ENCODE measurements around the gene CACNG1. TPM values are rescaled to one million over a fixed set of nuclear protein-coding genes. Genes with fewer than 3 reads are reported as not detected.

CACNG1 gene
- total RNA-seq, 2 experiments from 2014 or later: not detected

DNA sequence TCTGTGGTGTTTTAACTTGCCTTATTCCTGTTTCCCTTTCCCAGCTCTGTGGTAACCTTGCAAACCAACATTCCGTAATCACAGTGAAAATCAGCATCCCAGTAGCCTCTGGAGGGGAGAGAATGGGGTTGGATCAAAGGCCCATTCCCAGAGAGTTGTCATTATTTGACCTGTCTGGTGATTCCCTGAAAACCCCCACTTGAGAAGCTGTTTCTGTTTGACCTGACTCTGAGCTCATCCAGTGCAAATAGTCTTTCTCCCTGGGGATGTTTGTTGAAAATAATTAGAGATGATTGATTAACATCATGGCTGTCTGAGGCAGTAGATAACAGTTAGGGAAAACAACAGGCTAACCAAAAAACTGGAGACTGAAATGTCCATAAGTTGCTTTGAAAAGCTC, 3.0 kb downstream of the CACNG1 start:
- no peak overlapping the region for H3K27ac Mint-ChIP-seq
- no peaks in the 10 kb centered on the region for H3K27me3 Mint-ChIP-seq
- DNase-seq: no peak
- H3K4me1 Mint-ChIP-seq (ENCODE audit: low read depth): no peaks in the 10 kb centered on the region
- ChIA-PET CTCF (no interaction called here), POLR2A (no interaction called here)
- peaks cover 2% of the 10 kb centered on the region for H3K36me3 Mint-ChIP-seq
- H3K4me3 Mint-ChIP-seq: no peak overlapping the region
- intact Hi-C loops (cut with micrococcal nuclease): no loop called here
- H3K9me3 Mint-ChIP-seq: peaks cover 29% of the 10 kb centered on the region

DNA sequence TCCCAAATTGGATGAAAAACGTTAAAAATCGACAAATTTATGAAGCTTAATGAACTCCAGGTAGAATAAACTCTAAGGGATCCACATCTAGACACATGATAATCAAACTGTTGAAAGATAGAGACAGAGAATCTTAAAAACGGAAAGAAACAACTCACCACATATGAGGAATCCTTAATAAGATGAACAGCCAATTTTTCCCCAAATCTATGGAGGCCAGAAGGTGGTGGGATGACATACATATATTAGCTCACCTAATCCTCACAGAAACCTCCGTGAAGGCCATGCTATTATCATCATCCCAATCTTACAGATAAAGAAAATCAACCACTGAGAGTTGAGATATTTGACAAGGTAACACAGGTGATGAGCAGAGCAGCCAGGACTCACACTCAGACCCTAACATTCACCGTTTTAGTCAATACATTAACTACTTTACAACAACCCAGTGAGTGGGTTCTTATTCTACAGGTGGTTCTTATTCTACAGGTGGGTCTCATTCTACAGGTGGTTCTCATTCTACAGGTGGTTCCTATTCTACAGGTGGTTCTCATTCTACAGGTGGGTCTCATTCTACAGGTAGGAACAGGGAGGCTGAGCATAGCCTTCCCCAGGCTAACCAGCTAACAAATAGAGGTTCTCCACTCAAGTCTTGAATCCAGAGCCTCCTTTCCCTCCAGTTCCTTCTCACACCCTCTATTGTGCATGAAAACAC, 4.8 kb downstream of the CACNG1 start:
- H3K4me3 Mint-ChIP-seq: no peak overlapping the region
- no peaks in the 10 kb centered on the region for H3K4me1 Mint-ChIP-seq (ENCODE audit: low read depth)
- H3K36me3 Mint-ChIP-seq: peaks cover 2% of the 10 kb centered on the region
- peaks cover 29% of the 10 kb centered on the region for H3K9me3 Mint-ChIP-seq
- ChIA-PET POLR2A (no interaction called here), CTCF (no interaction called here)
- intact Hi-C loops (cut with micrococcal nuclease): no loop called here
- H3K27me3 Mint-ChIP-seq: no peaks in the 10 kb centered on the region
- no peak overlapping the region for H3K27ac Mint-ChIP-seq
- DNase-seq: no peak

DNA sequence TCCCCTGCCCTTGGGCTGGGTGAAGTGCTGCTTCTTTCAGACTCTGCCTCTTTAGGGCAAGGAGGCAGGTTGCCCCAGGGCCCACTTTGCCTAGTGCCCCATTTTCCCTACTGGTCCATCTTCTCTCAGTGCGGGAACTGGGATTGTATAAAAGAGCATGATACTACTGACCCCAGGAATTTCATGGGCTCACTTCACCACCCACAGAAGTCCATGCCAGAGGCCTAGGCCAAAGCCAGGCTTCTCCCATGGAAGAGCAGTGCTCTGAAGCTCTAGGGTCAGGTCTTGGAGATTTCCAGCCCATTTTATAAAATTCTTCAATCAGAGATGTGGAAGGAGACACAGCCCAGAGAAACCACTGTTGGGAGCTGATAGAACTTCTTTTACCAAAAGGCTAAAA, 5.7 kb downstream of the CACNG1 start:
- Mint-ChIP-seq H3K36me3 (peaks cover 2% of the 10 kb centered on the region), H3K27ac (no peak overlapping the region), H3K4me3 (no peak overlapping the region), H3K4me1 (ENCODE audit: low read depth) (no peaks in the 10 kb centered on the region), H3K9me3 (peaks cover 29% of the 10 kb centered on the region), H3K27me3 (no peaks in the 10 kb centered on the region)
- ChIA-PET CTCF (no interaction called here), POLR2A (no interaction called here)
- DNase-seq: no peak
- intact Hi-C loops (cut with micrococcal nuclease): no loop called here

DNA sequence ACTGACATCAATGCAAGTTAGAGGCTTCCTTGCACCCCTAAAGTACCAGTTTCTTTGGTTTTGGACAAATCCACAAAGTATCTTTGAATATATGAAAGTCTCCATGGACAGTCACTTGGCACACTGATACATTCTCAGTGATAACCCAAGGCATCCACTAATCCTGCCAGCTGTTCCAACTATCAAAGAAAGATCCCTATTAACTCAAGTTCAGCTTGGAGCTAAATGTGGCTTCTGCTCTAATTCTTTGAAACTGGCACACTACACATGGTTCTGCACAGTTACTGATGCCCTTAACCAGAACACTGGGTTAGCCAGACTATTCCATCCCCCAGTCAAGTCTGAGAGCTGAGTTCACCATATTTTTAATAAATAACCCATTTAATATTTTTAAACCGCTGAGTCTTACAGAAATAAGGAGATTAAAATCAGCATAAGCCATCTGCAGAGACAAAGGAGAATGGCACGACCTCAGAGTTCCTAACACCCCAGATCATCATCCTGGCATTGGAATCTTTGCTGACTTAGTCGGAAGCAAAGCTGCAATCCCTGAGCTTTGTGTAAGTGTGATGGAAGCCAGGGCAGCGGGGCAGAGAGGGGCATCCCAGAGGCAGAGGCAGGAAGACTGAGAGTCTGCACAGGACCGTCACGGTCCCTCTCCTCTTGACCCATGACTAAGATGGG, 6.3 kb downstream of the CACNG1 start:
- ChIA-PET POLR2A (no interaction called here), CTCF (no interaction called here)
- no peak overlapping the region for H3K27ac Mint-ChIP-seq

DNA sequence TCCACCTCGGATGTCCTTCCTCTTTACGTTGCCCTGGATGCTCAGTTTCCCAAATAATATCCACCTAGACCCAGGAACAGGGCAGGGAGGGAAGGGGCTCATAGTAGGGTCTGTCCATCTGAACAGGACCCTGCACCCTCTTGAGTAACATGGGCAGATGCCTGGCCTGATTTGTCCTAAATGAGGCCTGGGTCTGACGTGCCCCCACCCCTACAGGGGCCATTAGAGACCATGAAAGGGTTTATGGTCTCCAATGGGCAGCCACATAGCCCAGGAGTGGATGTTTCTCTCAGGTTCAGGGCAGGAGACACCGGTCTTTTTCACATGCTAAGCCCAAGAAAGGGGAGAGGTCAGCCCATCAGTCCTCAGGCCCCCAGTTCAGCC, 6.8 kb downstream of the CACNG1 start:
- no peak overlapping the region for H3K4me3 Mint-ChIP-seq
- H3K36me3 Mint-ChIP-seq: peaks cover 2% of the 10 kb centered on the region
- H3K27ac Mint-ChIP-seq: no peak overlapping the region
- DNase-seq: no peak
- no peaks in the 10 kb centered on the region for H3K4me1 Mint-ChIP-seq (ENCODE audit: low read depth)
- H3K27me3 Mint-ChIP-seq: no peaks in the 10 kb centered on the region
- ChIA-PET POLR2A (no interaction called here), CTCF (no interaction called here)
- intact Hi-C loops (cut with micrococcal nuclease): no loop called here
- H3K9me3 Mint-ChIP-seq: peaks cover 29% of the 10 kb centered on the region

More for the DNA sequence above, 6.3 kb downstream of the CACNG1 start:
- Mint-ChIP-seq H3K4me1 (ENCODE audit: low read depth) (no peaks in the 10 kb centered on the region), H3K9me3 (peaks cover 29% of the 10 kb centered on the region), H3K36me3 (peaks cover 2% of the 10 kb centered on the region), H3K27me3 (no peaks in the 10 kb centered on the region), H3K4me3 (no peak overlapping the region)
- no peak for DNase-seq
- intact Hi-C loops (cut with micrococcal nuclease): no loop called here

DNA sequence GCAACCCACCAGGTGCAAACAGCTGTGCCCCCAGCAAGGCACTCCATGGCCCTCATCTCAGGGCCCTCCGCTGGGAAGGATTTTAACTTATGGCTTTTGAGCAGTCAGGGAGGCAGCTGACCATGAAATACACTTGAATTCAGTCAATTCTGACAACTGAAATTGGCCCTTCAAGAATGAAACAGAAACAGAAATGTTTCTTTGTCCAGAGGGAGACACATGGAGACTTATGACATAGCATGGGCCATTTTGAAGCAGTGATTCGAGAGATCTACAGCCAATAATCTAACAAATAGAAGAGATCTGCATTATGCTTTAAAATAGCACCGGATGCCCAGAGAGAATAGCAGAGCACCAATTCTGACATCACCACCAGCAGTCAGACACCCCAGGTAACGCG, 7.5 kb downstream of the CACNG1 start:
- intact Hi-C loops (cut with micrococcal nuclease): no loop called here
- no peak overlapping the region for H3K27ac Mint-ChIP-seq
- peaks cover 29% of the 10 kb centered on the region for H3K9me3 Mint-ChIP-seq
- H3K4me3 Mint-ChIP-seq: no peak overlapping the region
- ChIA-PET CTCF (no interaction called here), POLR2A (no interaction called here)
- H3K27me3 Mint-ChIP-seq: no peaks in the 10 kb centered on the region
- no peak for DNase-seq
- no peaks in the 10 kb centered on the region for H3K4me1 Mint-ChIP-seq (ENCODE audit: low read depth)
- H3K36me3 Mint-ChIP-seq: peaks cover 2% of the 10 kb centered on the region

DNA sequence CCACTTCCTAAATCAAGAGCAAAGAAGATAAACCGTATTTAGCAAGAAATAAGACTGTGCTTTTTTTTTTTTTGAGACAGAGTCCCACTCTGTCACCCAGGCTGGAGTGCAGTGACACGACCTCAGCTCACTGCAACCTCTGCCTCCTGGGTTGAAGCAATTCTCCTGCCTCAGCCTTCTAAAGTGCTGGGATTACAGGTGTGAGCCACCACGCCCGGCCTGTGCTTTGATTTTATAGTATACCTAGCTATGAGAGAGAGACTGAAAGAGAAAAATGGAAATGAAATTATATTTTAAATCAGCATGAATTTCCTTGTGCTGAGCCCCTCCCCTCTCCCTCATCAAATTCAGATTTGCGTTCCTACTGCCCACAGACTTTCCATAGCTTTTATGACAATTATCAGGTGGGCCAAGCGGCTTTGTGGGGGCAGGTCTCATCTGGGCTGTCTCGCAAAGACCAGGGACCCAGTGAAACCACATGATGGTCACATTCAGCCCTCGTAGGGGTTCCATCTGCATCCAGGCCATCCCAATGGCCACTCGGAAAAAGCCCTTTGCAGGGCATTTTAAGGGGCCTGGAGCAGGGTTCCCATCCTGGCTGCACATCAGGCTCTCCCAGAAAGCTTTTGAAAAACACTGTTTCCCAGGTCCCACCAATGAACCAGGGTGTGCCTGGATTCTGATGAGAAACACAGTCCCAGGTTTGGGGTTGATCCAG, 8.5 kb downstream of the CACNG1 start:
- Mint-ChIP-seq H3K9me3 (peaks cover 20% of the 10 kb centered on the region), H3K27me3 (no peaks in the 10 kb centered on the region), H3K4me3 (no peak overlapping the region), H3K36me3 (no peaks in the 10 kb centered on the region), H3K27ac (no peak overlapping the region), H3K4me1 (ENCODE audit: low read depth) (no peaks in the 10 kb centered on the region)
- POLR2A ChIA-PET: no interaction called here
- peak; percentile 0 for DNase-seq
- CTCF ChIA-PET: no interaction called here
- intact Hi-C loops (cut with micrococcal nuclease): no loop called here

DNA sequence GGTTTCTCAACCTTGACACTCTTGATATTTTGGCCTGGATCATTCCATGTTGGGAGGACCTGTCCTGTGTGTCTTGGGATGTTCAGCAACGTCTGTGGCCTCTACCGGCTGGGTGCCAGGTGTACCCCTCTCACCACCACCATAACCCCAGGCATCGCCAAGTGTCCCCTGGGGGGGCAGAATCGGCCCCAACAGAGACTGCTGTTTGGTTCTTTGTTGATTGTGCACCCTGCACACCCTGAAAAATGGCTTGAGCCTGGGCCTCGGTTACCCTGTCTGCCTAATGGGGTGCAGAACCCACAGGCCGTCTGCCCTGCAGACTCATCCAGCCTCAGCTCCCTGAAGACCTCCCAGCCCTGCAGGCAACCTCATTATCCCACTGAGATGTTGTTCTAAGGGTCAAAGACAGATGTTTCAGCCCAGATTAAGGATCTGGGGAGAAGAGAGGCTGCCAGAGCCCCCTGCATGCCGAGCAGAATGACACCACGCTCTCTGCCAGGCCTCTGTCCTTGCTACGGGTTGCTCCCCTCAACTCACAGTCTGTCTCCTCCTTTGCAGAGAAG, 9.2 kb downstream of the CACNG1 start:
- no peaks in the 10 kb centered on the region for H3K4me1 Mint-ChIP-seq (ENCODE audit: low read depth)

DNA sequence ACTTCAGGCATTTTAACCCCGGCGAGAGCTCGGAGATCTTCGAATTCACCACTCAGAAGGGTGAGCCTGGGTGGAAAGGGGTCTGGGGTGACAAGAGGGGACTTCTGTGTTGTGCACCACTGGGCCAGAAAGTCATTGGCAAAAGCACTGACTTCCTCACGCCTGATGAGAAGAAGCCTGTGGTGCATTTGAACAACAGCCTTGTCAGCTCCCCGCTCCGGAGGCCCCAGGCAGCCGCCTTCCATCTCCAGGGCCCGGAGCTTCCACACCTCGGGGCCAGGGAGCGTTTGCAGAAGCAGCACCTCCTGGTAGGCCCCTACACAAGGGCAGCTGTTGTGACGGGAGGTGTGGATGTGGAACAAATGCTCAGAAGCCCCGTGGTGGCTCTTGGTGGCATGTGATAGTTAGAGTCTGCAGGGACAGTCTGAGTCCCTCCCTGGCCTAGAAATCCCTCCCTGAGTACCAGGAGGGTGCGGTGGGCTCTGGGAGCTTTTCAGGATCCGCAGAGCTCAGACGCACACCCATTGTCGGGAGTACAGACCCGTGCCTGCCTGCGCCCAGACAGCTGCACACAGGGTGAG, 9.7 kb downstream of the CACNG1 start:
- Mint-ChIP-seq H3K36me3 (no peaks in the 10 kb centered on the region), H3K27ac (no peak overlapping the region), H3K27me3 (no peaks in the 10 kb centered on the region), H3K4me3 (no peak overlapping the region), H3K9me3 (peaks cover 10% of the 10 kb centered on the region), H3K4me1 (ENCODE audit: low read depth) (no peaks in the 10 kb centered on the region)
- intact Hi-C loops (cut with micrococcal nuclease): no loop called here
- POLR2A ChIA-PET: no interaction called here
- peak; percentile 4 for DNase-seq
- CTCF ChIA-PET: no interaction called here

More for the DNA sequence above, 9.2 kb downstream of the CACNG1 start:
- Mint-ChIP-seq H3K27me3 (no peaks in the 10 kb centered on the region), H3K9me3 (peaks cover 16% of the 10 kb centered on the region), H3K27ac (no peak overlapping the region), H3K36me3 (no peaks in the 10 kb centered on the region), H3K4me3 (no peak overlapping the region)
- CTCF ChIA-PET: no interaction called here
- POLR2A ChIA-PET: no interaction called here
- no peak for DNase-seq
- intact Hi-C loops (cut with micrococcal nuclease): no loop called here

DNA sequence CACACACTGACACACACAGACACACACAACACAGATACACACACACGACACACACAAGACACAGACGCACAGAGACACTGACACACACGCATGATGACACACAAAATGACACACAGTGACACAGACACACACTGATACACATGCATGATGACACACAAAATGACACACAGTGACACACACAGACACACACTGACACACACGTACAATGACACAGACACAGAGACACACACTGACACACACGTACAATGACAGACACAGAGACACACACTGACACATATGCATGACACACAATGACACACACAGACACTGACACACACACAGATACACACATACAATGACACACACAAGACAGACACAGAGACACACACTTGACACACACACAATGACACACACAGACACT, 10.3 kb downstream of the CACNG1 start:
- Mint-ChIP-seq H3K4me3 (no peak overlapping the region), H3K9me3 (peaks cover 5% of the 10 kb centered on the region), H3K36me3 (no peaks in the 10 kb centered on the region), H3K27ac (no peak overlapping the region), H3K4me1 (ENCODE audit: low read depth) (no peaks in the 10 kb centered on the region), H3K27me3 (no peaks in the 10 kb centered on the region)
- ChIA-PET POLR2A (no interaction called here), CTCF (no interaction called here)
- no peak for DNase-seq
- intact Hi-C loops (cut with micrococcal nuclease): no loop called here

DNA sequence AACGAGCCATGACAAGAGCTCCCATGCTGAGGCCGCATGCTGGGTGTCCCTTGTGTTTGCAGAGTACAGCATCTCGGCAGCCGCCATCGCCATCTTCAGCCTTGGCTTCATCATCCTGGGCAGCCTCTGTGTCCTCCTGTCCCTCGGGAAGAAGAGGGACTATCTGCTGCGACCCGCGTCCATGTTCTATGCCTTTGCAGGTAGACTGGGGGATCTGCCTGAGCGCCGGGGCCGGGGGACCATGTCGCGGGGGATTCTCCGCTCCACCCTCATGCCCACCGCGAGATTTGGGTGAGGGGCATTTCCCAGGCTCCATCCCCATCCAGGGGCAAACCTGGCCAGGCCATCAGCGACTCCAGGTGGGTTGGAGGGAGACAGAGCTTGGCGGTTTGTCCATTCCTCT, 10.7 kb downstream of the CACNG1 start:
- CTCF ChIA-PET: no interaction called here
- Mint-ChIP-seq H3K9me3 (peaks cover under 1% of the 10 kb centered on the region), H3K36me3 (no peaks in the 10 kb centered on the region), H3K27ac (no peak overlapping the region), H3K4me3 (no peak overlapping the region), H3K4me1 (ENCODE audit: low read depth) (no peaks in the 10 kb centered on the region), H3K27me3 (no peaks in the 10 kb centered on the region)
- intact Hi-C loops (cut with micrococcal nuclease): no loop called here
- POLR2A ChIA-PET: no interaction called here
- DNase-seq: peak; percentile 7

DNA sequence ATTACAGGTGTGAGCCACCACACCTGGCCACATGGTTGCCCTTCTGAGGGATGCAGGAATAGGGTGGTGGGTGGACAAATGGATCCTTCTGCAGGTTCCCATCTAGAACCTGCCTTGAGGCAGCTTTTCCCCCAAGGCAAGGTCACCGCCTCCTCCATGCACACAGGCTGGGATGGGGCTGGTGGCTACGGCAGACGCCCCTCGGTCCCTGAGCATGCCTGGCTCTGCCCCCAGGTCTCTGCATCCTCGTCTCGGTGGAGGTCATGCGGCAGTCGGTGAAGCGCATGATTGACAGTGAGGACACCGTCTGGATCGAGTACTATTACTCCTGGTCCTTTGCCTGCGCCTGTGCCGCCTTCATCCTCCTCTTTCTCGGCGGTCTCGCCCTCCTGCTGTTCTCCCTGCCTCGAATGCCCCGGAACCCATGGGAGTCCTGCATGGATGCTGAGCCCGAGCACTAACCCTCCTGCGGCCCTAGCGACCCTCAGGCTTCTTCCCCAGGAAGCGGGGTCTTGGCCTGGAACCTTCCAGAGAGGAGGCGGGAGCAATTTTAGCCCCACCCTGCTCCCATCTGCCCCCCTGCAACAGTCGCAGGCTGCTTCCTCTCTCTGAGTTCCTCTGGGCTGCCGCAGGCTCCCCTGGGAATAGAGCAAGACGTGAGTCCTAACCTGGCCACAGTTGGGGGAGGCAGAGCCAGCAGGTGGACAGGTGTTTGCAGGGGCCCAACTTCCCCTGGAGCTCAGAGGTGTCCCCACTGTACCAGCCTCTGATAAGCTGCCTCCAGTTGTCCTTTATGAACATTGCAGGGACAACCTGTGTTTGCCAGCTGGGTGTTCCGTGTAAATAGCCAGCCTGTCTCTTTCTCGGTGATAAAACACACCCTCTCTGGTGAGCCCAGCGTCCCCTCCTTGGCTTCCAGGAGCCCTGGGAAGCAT, 11.7 kb downstream of the CACNG1 start:
- Mint-ChIP-seq H3K9me3 (no peaks in the 10 kb centered on the region), H3K4me1 (ENCODE audit: low read depth) (no peaks in the 10 kb centered on the region), H3K36me3 (no peaks in the 10 kb centered on the region), H3K27ac (no peak overlapping the region), H3K4me3 (no peak overlapping the region), H3K27me3 (no peaks in the 10 kb centered on the region)
- ChIA-PET POLR2A (no interaction called here), CTCF (no interaction called here)
- DNase-seq: no peak
- intact Hi-C loops (cut with micrococcal nuclease): no loop called here
